HG03025 (cell line): ENCODE measurements around the gene S100A6.
"Not testable (repeated sequence)": the region's sequence is repeated elsewhere in the genome, so short reads cannot be mapped to it uniquely, and the experiment has no call there.

ENCODE experiments used
- ATAC-seq: cut with Tn5 transposase; IDR thresholded peaks from one replicate; pipeline ENCODE4 v1.9.1; 2021; ENCODE audit warnings: mild to moderate bottlenecking, moderate library complexity; ENCODE audit not compliant: unreplicated experiment, low FRiP score

The S100A6 gene

GRCh38 chr1:153565529-153566374, 30.0 kb upstream of the S100A6 start, which contains the start of gene S100A2:
TSS of gene S100A2 (minus strand) at chr1:153565844. CDS start at chr1:153563877, 1,967 bp downstream.
- ATAC-seq: no peak

DNA sequence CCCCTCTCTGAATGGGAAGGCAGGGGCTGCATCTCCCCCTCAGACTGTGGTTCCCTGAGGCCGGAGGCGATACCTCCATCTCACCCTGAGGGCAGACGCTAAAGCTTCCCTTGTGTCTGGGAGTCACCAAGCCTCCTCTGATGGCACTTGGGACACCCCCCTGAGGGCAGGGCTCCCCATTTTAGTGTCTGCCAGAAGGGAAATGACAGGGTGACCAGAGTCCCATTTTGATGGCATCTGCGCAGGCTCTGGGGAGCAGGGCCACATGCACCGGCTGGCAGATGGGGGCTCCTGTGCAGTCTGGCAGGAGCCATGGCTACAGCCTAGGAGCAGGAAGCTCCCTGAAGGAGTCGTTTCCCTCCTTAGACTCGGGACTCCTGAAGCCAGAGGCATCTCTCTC, 28.2 kb upstream of the S100A6 start:
- no peak for ATAC-seq

GRCh38 chr1:153563483-153563901, 27.7 kb upstream of the S100A6 start:
- no peak for ATAC-seq

GRCh38 chr1:153562021-153562420, 26.2 kb upstream of the S100A6 start:
- not testable (repeated sequence) for ATAC-seq

- ATAC-seq: no peak
Observed at GRCh38 chr1:153561466-153561985, 25.7 kb upstream of the S100A6 start.

- ATAC-seq: no peak
Observed at GRCh38 chr1:153560771-153561465, 25.1 kb upstream of the S100A6 start.

DNA sequence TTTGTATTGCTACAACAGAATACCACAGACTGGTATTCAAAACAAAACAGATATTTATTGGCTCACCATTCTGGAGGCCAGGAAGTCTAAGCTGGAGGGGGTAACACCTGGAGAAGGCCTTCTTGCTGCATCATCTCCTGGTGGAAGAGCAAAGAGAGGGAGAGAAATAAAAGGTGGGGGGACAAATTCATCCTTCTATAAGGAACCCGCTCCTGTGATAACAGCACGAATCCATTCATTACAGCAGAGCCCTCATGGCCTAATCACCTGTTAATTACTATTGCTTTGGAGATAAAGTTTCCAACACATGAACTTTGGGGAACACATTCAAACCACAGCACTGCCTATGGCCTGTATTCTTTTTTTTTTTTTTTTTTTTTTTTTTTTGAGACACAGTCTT, 24.4 kb upstream of the S100A6 start:
- no peak for ATAC-seq

DNA sequence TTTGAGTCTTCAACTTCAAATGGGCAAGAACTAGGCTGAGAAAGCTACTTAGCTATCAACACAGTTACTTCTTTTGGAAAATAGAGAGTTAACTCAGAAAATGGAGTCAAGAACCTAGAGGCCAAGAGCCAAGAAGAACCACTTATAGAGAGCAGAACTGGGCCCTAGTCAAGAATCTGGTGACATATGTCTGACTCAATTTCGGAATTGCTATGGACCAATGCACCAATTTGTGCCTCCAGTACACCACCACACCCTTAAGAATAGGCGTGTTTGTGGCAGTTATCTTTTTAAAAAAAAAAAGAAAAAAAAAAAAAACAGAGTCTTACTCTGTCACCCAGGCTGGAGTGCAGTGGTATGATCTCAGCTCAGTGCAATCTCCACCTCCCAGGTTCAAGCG, 22.1 kb upstream of the S100A6 start:
- no peak for ATAC-seq

DNA sequence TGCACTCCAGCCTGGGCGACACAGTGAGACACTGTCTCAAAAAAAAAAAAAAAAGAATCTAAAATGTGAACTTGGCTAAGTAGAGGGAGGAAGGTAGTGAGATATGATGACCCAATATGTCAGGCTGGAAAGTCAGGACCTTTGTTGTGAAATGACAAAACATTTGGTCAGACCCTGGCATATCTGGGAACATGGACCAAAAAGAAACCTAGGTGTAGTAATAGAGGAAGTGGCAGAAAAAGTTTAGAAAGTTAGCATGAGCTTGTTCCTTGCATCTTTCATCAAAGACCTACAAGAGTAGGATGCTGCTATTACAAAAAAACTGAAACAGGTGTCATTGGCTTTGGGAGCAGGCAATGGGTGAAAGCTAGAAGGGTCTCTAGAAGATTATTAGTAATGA, 20.6 kb upstream of the S100A6 start:
- ATAC-seq: no peak

DNA sequence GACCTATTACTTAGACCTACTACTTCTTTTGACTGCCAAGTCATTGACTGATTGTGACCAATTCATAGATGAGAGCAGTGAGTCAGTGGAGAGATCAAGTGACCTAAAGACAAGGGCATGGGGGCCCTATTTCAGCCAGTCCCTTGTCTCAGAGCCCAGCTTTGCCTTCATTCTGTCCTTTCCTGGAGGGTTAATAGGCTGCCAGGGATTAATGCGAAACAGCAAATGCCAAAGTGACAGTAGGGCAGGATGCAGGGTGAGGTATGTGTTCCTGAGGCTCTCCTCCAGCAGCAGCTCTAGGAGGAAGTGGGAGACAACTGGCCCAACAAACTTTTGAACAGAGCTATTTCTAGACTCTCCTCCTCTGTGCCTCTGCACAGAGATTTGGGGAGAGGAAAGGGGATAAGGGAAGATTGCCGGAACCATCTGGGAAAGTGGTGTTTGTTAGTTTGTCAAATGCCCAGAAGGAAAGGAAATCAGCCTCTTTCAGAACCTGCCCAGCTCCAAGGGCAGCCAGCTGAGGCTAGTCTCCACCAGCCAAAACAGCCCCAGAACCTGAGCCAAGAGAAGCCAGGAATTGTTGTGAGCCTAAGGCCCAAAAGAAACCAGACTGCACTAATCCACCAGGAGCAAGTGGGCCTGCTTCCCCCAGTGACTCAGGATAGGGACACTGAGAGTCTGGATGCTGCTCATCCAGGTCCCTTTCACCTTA, 18.2 kb upstream of the S100A6 start:
- ATAC-seq: no peak

DNA sequence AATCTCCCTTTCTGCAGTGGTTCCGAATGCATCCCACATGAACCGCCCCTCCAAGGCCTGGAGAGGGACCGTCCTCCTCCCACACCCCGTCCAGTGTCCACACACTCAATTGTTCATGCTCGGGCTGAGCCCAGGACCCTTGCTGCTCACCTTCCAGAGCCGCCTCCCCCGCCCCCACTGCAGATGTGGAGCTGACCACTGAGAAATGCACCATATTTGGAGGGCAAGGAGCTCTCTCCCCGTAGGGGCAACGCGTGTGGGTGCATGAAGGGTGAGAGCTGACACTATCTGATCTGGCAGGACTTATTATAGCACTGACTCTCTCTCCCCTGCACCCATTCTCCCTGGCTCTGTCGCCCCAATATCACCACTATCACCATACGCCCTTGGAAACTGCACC, 17.3 kb upstream of the S100A6 start:
- no peak for ATAC-seq

- no peak for ATAC-seq
Observed at GRCh38 chr1:153552335-153552734, 16.5 kb upstream of the S100A6 start.

DNA sequence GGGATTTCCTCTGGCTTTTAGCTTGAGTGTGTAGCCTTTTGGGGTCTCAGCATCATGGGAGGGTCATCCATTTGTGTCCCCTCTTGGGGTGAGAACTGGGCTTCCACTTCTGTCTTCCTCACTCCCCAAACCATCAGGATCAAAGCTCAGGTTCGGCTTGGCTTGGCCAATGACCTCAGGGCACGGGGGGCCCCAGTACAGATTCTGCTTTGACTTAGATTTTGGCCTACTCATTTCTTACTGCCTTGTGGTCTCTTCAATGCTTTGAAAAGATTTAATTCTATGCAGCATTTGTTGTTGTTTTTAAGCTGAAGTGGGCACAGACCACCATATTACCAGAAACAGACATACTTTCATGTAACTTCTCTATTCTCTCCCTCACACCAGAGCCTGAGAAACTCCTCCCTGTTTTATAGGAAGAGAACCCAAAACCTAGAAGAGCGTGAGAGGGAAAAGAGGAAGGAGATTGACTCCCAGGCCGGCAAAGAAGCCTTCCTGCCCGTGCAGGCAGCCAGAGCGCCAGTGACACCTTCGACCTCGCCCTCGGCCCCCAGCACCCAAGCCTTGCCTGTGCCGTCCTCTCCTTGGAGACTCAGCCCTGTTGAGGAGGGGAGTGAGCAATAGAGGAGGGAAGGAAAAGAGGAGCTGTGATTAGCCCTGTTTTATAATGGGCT, 15.2 kb upstream of the S100A6 start:
- no peak for ATAC-seq

DNA sequence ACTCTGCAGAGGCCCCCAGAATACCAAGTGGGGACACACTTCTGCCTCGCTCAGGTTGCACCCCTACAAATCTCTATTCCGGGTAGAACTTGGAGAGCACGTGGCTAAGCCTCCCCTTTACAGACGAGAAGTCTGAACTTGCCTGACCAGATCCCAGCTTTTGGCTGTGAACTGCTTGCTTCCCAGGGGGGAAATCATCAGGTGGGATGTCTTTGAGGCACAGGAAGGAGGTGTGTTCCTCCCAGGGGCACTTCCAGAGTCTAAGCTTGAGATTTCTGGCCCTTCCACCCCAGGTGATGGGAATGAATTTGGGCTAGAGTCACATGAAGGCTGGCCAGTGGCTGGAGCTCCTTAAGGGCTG, 14.6 kb upstream of the S100A6 start:
- no peak for ATAC-seq

DNA sequence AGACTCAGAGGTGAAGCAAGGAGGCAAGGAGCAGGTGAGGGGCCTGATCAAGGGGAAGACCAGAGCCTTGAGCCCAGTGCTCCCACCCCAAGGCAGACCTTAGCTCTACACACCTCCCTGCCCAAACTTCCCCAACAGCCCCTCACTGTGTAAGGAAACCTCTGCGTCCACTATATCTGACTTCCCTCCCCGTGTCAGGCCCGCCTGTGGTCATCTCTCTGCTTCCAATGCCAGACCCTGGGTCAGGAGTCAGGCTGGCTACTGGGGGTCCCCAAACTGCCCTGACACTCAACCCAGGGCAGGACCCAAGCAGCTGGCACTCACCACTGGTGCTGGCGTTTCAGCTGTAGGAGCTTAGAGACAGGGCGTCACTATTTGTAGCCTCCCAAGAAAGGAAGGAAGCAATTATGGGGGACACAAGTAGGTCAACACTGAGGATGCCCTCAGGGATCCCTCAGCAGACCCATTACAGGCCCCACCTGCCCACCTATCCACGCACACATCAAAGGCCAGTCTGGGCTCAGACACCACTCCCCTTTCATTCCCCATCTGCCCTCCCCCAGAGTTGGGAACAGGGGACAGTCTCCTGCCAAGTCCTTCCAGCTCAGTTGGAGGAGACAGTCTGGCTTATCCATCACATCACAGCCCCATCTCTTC, 14.1 kb upstream of the S100A6 start:
- ATAC-seq: no peak

DNA sequence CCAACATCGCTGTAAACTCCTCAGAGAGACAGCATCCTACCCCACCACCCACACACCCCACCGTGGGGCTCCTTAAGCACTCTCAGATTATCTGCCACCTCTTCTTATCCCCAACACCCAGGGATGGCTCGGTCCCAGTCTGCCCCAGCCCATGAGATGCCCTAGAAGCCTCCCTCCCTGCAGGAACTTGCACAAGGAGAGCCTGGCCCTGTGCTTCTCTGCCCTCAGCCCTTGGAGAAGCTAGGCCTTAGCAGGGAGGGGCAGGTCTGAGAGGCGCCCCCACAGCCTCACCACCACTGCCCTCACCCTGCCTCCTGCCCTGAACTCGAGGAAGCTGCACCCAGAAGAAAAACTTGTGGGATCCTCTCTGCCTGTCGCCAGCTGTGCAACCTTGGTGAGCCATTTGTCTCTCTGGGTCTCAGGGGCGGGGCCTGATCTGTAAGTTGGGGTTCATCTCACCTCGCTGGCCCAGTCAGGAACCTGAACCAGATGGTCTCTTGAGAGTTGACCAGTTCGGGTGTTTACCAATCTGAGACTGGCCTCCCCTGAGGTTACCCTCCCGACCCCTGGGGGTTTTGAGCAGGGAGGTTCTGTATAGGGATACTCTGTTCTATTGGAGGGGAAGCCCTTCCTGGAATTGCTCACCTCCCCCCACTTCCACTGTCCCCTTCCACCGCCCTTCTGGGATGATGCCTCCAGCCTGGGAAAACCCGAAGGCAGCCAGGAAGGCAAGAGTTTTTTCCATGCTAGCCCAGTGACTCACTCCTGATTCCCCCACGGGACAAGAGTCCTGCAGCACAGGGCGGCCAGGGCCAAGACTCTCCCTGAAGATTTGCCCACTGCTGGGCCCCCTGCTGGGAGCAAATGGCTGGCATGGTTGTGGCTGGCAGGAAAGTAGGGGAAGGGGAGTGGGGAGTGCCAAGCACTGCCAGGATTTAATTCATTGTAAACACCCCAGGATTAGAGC, 13.2 kb upstream of the S100A6 start, which contains the start of gene S100A3:
Gene S100A3, minus strand, starts transcription at position 537 of the 967 bp plus-strand sequence. CDS start 773 bp downstream, outside the sequence.
- ATAC-seq: no peak

DNA sequence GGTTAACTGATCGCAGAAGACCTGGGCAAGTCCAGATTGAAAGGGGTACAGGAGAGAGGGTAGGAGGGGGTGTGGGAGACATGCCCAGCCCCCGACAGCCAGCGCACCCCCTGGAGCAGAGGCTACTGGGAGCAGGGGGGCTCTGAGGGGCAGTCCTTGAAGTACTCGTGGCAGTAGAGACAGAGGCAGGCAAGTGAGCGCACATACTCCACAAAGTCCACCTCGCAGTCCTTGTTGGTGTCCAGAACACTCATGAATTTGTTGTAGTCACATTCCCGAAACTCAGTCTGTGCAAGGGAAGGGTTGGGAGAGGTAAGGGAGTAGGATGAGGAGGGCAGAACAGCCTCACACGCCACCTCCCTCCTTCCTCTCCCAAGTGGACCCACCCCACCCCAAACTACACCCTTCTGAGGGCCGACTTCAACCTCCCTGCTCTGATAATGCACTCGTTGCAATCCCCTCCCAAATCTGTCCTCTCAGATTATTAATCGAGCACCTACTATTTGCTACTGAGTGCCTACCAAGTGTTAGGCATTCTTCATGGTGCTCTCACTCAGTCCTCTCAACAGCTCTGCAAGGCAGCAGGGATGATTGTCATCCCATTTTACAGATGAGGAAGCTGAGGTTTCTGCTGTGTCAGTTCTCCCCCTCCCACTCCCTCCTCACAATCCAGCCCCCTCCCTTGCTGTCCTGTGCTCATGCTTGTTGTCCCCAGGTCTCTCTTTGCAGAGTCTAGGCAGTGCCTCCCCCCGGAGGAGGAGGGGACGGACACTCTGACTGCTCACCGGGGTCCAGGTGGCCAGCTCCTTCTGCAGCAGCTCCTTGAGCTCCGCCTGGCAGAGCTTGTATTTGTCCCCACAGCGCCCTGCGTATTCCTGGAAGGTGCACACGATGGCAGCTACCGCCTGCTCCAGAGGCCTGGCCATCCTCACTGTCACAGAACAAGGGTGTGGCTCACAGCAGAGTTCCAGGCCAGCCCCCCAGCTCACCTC, 12.1 kb upstream of the S100A6 start:
- no peak for ATAC-seq
